Brain microvascular endothelial cell (primary cell): ENCODE data around the gene GLP2R.
A peak's percentile ranks its signal among the peaks of the same experiment; 100 is the strongest.

ENCODE experiments used
- DNase-seq: peaks from one replicate; pipeline ENCODE4 v3.0.0-alpha.2; 2020
- H3K27ac ChIP-seq: fragments of 250-450 bp; sonication (Bioruptor Pico); 2 replicates; pipeline ENCODE4 v1.5.1; 2020; ENCODE audit warnings: mild to moderate bottlenecking, moderate library complexity
- H3K27me3 ChIP-seq: fragments of 250-450 bp; sonication (Bioruptor Pico); replicated peaks from 2 replicates; pipeline ENCODE4 v1.5.1; 2020; ENCODE audit warnings: mild to moderate bottlenecking
- H3K36me3 ChIP-seq: fragments of 250-450 bp; sonication (Bioruptor Pico); replicated peaks from 2 replicates; pipeline ENCODE4 v1.5.1; 2020; ENCODE audit warnings: mild to moderate bottlenecking
- H3K4me3 ChIP-seq: 2 replicates; pipeline ENCODE4 v1.5.1; 2011; ENCODE audit warnings: low read depth, mild to moderate bottlenecking, control low read depth, low read length, moderate library complexity
- in situ Hi-C: cut with HindIII; loops from 2 replicates; pipeline ENCODE4 v1.10.0; 2017; ENCODE audit warnings: low sequenced_read_pairs, low pct_ligation_motif_present
- TF ChIP-seq, protein P1 (sequence below): IDR thresholded peaks from 2 replicates; pipeline ENCODE4 v1.5.1; 2011; ENCODE audit warnings: low read depth, mild to moderate bottlenecking, moderate library complexity, low read length, control low read depth, inconsistent platforms; ENCODE audit errors: missing control alignments

The GLP2R gene

DNA sequence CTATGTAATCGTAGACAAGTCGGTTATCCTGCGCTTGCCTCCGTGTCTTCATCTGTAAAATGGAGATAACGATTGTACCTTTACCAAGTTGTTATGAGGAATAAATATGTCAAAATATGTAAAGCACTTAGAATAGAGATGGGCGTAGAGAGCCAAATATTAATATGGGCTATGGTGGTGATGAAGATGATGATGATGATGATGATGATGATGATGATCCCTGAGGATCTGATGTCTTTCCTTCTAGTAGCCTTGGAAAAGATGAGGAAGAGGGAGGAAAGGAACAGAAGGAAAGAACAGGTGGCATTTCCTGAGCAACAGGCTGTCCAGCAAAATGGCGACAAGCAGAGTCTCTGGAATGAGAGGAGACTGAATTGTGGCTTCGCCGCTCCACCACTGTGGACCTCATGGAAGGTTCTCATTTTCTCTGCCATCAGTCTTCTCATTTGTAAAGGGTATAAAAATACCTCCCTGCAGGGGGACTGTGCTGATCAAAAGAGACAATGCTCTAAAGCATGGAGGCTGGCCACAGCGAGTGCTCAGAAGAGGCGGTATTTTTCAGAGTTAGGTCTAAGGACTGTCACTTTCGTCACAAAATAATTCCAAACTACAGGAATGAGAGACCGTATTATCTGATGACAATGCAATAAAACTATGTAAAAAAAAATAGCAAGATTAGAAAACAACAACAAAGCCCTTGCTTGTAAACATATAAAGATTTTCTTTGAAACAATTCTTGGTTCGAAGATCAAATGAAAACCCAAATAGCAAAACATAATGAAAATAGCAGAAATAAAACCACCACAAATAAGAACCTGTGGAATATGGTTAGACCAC, 96.5 kb downstream of the GLP2R start:
- no peak for DNase-seq
- Histone ChIP-seq H3K27me3 (no peaks in the 10 kb centered on the region), H3K27ac (no peak overlapping the region), H3K36me3 (no peaks in the 10 kb centered on the region), H3K4me3 (no peak overlapping the region)
- in situ Hi-C loops, result no loop called here
- TF ChIP-seq, protein P1, sequence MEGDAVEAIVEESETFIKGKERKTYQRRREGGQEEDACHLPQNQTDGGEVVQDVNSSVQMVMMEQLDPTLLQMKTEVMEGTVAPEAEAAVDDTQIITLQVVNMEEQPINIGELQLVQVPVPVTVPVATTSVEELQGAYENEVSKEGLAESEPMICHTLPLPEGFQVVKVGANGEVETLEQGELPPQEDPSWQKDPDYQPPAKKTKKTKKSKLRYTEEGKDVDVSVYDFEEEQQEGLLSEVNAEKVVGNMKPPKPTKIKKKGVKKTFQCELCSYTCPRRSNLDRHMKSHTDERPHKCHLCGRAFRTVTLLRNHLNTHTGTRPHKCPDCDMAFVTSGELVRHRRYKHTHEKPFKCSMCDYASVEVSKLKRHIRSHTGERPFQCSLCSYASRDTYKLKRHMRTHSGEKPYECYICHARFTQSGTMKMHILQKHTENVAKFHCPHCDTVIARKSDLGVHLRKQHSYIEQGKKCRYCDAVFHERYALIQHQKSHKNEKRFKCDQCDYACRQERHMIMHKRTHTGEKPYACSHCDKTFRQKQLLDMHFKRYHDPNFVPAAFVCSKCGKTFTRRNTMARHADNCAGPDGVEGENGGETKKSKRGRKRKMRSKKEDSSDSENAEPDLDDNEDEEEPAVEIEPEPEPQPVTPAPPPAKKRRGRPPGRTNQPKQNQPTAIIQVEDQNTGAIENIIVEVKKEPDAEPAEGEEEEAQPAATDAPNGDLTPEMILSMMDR, result no peak

- in situ Hi-C loops, result no loop called here
- DNase-seq, result peak; percentile 49
- H3K27me3 ChIP-seq, result no peaks in the 10 kb centered on the region
- H3K4me3 ChIP-seq, result no peak overlapping the region
- TF ChIP-seq, protein P1, result peak; percentile 79
- H3K27ac ChIP-seq, result no peak overlapping the region
- H3K36me3 ChIP-seq, result no peaks in the 10 kb centered on the region
Observed at GRCh38 chr17:9924735-9925191, 99.0 kb downstream of the GLP2R start.

GRCh38 chr17:9925457-9925856, 99.7 kb downstream of the GLP2R start:
- Histone ChIP-seq H3K27ac (no peak overlapping the region), H3K27me3 (no peaks in the 10 kb centered on the region), H3K4me3 (no peak overlapping the region), H3K36me3 (no peaks in the 10 kb centered on the region)
- DNase-seq, result no peak
- TF ChIP-seq, protein P1, result no peak
- in situ Hi-C loops, result no loop called here

DNA sequence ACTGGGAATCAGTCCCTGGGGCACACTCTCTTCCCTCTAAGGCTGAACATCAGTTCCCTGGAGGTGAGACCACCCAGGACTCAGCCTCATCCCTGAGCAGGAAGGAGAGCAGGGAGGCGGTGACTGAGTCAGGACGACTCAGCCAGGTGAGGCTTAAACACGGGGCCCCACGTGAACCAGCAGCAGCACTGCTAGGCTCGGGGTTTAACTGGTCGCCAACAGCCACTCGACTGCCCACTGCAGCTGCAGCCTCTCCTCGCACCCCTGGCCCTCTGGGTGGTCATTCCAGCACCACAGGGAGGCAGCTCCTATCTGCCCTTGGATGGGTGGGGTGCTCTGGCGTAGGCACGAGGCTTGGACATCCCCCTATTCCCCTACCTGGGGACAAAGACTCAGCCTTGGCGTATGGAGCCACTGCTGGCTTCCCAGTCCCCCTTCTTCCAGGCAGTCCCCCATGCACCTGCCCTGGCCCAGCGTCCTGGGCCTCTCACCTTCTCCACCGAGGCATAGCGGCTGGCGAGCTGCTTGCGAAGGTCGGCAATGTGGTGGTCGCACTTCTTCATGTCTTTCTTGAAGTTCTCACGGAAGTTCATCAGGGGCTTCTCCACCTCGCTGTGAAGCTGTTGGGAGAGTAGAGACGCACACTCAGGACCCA, 100.6 kb downstream of the GLP2R start:
- H3K4me3 ChIP-seq, result no peak overlapping the region
- H3K27me3 ChIP-seq, result no peaks in the 10 kb centered on the region
- in situ Hi-C loops, result no loop called here
- no peak for DNase-seq
- no peaks in the 10 kb centered on the region for H3K36me3 ChIP-seq
- no peak overlapping the region for H3K27ac ChIP-seq
- TF ChIP-seq, protein P1, result no peak

DNA sequence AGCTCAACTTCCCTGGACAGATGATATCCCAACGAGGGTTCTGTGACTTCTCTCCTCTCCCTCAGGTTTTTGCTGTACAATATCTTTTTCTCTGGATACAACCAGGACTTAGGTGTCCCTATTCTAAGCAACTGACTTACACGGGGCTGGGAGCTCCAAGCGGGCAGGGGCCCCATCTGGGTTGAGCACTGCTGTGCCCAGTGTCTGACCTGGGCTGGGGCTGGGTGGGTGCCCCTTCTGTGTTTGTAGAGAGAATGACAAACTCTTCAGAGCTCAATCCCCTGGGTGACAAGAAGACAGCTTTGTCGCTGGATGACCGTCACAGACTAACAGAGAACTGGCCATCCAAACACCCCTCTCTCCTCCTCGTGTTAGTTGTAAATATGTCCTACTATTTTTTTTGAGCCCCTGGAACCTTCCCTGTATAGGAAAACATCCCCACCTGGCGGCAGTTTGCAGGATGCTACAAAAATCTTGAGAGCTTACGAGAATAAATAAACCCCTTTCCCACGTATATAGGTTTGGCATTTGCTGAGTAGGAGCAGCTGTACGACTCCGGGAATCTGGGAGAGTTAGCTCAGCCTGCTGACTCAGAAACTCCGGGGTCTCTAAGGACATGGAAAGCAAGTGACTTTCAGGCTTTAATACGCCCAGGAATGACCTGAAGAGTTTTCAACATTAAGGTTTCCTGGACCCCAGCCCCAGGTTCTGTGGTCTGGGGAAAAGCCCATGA, 103.0 kb downstream of the GLP2R start:
- Histone ChIP-seq H3K4me3 (no peak overlapping the region), H3K36me3 (no peaks in the 10 kb centered on the region), H3K27me3 (no peaks in the 10 kb centered on the region), H3K27ac (no peak overlapping the region)
- in situ Hi-C loops, result no loop called here
- TF ChIP-seq, protein P1, result peak; percentile 56
- DNase-seq, result peak; percentile 24
